ENCODE results near the gene TMEM51. TPM values are rescaled to one million over a fixed set of nuclear protein-coding genes. Genes with fewer than 3 reads are reported as not detected.

The TMEM51 gene
- total and polyA plus RNA-seq, 9 donors, result 9.4 to 38.5 (median 23.0) TPM

DNA sequence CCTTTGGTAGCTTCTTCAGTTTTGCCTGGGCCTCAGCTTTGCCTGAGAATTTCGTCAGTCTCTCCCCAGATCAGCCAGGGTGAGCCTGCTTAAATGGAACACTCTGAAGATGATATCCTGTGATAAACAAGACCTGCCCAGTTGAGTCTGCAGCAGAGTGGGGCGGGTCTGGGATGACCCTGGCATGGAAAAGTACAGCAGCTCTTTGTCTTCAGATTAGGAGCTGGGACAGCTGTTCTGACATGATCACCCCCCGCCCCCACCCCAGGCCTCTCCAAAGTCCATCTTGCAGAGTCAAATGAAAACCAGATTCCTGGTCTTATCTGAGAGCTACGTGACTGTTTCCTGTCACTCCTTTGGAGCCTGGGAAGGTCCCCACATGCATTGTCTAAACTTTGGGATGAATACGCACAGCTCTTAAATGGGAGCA, 2.2 kb upstream of the TMEM51 start:
- WGBS, 3 donors, result 37 to 43% (median 41%) methylated on average over 5 of the region's 5 CpGs
- peak overlapping the region in 1 of 2 donors; percentile 94 for H3K27ac ChIP-seq

DNA sequence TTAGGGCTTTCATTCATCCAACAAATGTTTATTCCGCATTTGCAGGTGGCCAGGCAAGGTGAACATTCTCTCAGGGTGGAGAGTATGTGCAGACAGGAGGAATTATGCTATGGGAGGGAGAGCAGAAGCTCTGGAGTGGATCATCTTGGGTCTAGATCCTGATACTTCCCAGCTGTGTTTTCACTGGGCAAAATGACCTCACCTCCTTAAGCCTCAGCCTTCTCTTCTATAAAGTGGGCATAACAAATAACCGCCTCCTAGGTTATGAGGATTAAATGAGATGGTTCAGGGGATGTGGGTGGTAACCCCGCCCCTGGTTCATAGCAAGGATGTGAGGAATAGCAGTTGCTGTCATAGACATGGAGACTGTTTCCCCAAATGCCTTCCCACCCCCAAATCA, 1.7 kb upstream of the TMEM51 start:
- H3K27me3 ChIP-seq, result no peaks in the 10 kb centered on the region
- peaks cover 17% of the 10 kb centered on the region for H3K4me1 ChIP-seq (ENCODE audit: insufficient read depth)
- H3K27ac ChIP-seq, result peak overlapping the region; percentile 73 to 94
- H3K9me3 ChIP-seq, result no peaks in the 10 kb centered on the region
- DNase-seq, result no peak
- WGBS, 3 donors, result 59 to 68% (median 64%) methylated on average over 3 of the region's 3 CpGs
- H3K36me3 ChIP-seq, result no peaks in the 10 kb centered on the region
- intact Hi-C loops (cut with DNase I), result loop anchor here (2.0 to 10.0 kb wide), 4 partner anchors 53 to 121 kb away; no protein-coding TSS in a partner anchor
- TF ChIP-seq POLR2A (IDR thresholded peaks at IDR 0.05) (no peak), EP300 (IDR thresholded peaks at IDR 0.05) (no peak)
- TF ChIP-seq, protein P1, sequence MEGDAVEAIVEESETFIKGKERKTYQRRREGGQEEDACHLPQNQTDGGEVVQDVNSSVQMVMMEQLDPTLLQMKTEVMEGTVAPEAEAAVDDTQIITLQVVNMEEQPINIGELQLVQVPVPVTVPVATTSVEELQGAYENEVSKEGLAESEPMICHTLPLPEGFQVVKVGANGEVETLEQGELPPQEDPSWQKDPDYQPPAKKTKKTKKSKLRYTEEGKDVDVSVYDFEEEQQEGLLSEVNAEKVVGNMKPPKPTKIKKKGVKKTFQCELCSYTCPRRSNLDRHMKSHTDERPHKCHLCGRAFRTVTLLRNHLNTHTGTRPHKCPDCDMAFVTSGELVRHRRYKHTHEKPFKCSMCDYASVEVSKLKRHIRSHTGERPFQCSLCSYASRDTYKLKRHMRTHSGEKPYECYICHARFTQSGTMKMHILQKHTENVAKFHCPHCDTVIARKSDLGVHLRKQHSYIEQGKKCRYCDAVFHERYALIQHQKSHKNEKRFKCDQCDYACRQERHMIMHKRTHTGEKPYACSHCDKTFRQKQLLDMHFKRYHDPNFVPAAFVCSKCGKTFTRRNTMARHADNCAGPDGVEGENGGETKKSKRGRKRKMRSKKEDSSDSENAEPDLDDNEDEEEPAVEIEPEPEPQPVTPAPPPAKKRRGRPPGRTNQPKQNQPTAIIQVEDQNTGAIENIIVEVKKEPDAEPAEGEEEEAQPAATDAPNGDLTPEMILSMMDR (IDR thresholded peaks at IDR 0.05), result no peak
- H3K4me3 ChIP-seq, result no peak overlapping the region

More for the DNA sequence above, 2.2 kb upstream of the TMEM51 start:
- peaks cover 12% of the 10 kb centered on the region for H3K4me1 ChIP-seq (ENCODE audit: insufficient read depth)
- H3K4me3 ChIP-seq, result no peak overlapping the region
- H3K9me3 ChIP-seq, result no peaks in the 10 kb centered on the region
- intact Hi-C loops (cut with DNase I), result loop anchor here in 3 of 4 donors (5.0 to 10.0 kb wide), 3 partner anchors 53 to 121 kb away; no protein-coding TSS in a partner anchor
- DNase-seq, result peak in 1 of 5 donors; percentile 31
- TF ChIP-seq POLR2A (IDR thresholded peaks at IDR 0.05), result no peak
- no peak for TF ChIP-seq EP300 (IDR thresholded peaks at IDR 0.05)
- TF ChIP-seq, protein P1 (IDR thresholded peaks at IDR 0.05), result no peak
- no peaks in the 10 kb centered on the region for H3K36me3 ChIP-seq
- H3K27me3 ChIP-seq, result no peaks in the 10 kb centered on the region

DNA sequence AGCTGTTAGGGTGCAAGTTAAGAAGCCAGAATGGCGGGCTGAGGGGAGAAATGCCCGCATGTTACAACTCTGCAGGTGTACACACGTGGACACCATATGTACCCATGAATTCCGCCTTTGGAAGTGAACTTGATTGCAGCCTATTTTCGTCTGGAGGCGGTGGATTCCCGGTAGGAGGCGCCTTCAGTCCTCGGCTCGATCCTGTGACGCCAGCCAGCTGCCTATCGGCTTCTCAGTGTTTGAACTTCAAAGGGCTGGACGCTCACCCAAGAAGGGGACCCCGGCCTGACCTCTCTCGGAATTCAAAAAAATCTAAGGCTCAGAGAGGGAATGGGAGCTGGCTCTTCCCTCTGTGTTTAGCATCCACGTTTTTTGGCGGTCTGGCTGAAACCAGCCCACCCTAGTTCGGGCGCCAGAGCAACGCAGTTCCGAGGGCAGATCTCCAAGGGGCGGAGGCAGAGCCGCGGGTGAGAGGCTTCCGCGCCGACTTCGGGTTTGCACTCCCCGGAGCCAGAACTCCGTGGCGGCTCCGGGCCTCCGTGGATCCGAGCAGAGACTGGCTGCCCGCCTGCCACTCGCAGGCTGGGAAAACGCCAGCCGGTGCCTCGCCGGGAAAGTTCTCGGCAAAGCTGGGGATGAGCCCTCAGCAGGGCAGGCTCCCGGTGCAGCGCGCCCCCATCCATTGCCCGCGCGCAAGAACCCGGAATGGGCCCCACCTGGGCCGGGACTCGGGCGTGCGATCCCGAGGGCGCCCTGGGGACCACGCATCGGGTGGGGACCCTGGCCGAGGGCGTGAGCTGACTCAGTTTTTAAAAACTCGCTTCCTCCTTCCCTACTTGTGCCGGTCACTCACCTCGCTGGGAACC, 996 bp upstream of the TMEM51 start:
- Histone ChIP-seq H3K9me3 (no peaks in the 10 kb centered on the region), H3K4me3 (peak overlapping the region; percentile 55), H3K36me3 (no peaks in the 10 kb centered on the region), H3K27ac (peak overlapping the region; percentile 84 to 94), H3K27me3 (no peaks in the 10 kb centered on the region), H3K4me1 (ENCODE audit: insufficient read depth) (peaks cover 21% of the 10 kb centered on the region)
- DNase-seq, result peak; percentile 92 to 94 (median 93)
- intact Hi-C loops (cut with DNase I), result loop anchor here (2.0 to 10.0 kb wide), 4 partner anchors 52 to 120 kb away; no protein-coding TSS in a partner anchor
- WGBS, 3 donors, result 0 to 1% (median 1%) methylated on average over 53 to 61 of the region's 61 CpGs
- TF ChIP-seq EP300 (IDR thresholded peaks at IDR 0.05) (no peak), POLR2A (IDR thresholded peaks at IDR 0.05) (peak; percentile 52)
- TF ChIP-seq, protein P1 (IDR thresholded peaks at IDR 0.05), result peak; percentile 72 to 78 (median 78)

DNA sequence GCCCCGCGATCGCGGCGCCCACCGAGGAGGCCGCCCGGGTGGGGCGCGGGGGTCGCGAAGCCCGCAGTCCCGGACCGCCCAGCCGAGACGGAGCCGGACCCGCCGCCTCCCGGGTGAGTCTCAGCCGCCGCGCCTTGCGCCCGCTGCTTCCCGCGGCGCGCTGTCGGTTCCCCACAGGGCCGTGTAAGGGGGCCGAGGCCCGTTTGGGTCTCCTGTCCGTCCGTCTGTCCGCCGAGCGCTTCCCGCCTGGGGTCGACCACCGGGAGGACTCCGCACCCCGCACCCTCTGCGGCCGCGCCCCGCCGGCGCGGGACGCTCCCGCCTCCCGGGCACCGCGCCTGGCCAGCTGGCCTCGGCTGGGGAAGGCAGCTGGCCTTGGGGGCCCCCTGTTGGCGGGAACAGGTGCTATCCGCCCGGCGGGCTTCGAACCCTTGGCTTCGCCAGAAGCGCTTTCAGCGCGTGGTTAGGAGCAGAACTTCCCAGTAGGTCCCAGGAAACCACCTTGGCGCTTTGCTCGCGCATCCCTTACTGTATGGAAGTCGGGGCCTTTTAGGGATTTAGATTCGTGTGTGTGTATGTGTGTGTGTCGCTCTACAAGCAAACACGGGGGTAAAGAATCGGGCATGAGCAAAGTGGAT, 414 bp downstream of the TMEM51 start:
- Histone ChIP-seq H3K4me3 (peak overlapping the region; percentile 55), H3K4me1 (ENCODE audit: insufficient read depth) (peaks cover 22% of the 10 kb centered on the region), H3K36me3 (no peaks in the 10 kb centered on the region), H3K9me3 (no peaks in the 10 kb centered on the region), H3K27me3 (no peaks in the 10 kb centered on the region), H3K27ac (peak overlapping the region; percentile 84 to 94)
- peak; percentile 80 to 89 (median 86) for DNase-seq
- peak; percentile 41 for TF ChIP-seq POLR2A (IDR thresholded peaks at IDR 0.05)
- TF ChIP-seq, protein P1 (IDR thresholded peaks at IDR 0.05), result peak; percentile 69 to 89 (median 70)
- no peak for TF ChIP-seq EP300 (IDR thresholded peaks at IDR 0.05)
- intact Hi-C loops (cut with DNase I), result loop anchor here (2.0 to 10.0 kb wide), 4 partner anchors 51 to 119 kb away; no protein-coding TSS in a partner anchor
- WGBS, 3 donors, result 0 to 1% (median 1%) methylated on average over 62 to 74 of the region's 74 CpGs
